HG03196 (cell line): ENCODE data around the gene SCAP.

Source experiments
- ATAC-seq: cut with Tn5 transposase; IDR thresholded peaks from one replicate; pipeline ENCODE4 v1.9.1; 2021; ENCODE audit not compliant: unreplicated experiment

The SCAP gene

DNA sequence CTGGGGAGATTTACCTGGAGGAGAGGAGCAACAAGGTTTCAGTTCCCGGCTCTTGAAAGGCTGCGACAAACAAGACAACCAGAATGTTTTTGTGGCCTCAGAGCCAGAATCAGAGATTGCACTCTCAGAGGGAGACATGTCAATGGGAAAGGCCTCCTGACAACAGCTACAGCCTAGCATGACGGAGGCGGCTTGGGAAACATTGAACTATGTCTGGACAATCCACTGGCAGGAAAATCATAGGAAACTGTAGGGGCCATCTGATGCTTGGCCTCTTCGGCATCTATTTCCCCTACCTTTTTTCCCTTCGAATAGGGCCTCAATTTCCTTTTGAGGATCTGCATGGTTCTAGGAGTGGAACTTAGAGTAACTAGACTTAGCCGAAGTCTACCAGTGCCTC is 108.1 kb downstream of the SCAP start:
- no peak for ATAC-seq

DNA sequence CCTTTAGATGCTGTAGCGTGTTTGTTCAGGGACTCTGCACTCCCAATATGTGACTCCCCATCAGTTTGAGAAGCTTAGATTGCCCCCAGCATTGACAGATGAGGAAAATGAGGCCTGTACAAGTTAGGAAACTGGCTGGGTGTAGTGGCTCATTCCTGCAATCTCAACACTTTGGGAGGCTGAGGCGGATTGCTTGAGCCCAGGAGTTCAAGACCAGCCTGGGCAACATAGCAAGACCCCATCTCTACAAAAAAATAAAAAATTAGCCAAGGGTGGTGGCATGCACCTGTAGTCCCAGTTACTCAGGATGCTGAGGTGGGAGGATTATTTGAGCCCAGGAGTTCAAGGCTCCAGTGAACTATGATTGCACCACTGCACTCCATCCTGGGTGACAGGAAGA is 108.9 kb downstream of the SCAP start:
- no peak for ATAC-seq

DNA sequence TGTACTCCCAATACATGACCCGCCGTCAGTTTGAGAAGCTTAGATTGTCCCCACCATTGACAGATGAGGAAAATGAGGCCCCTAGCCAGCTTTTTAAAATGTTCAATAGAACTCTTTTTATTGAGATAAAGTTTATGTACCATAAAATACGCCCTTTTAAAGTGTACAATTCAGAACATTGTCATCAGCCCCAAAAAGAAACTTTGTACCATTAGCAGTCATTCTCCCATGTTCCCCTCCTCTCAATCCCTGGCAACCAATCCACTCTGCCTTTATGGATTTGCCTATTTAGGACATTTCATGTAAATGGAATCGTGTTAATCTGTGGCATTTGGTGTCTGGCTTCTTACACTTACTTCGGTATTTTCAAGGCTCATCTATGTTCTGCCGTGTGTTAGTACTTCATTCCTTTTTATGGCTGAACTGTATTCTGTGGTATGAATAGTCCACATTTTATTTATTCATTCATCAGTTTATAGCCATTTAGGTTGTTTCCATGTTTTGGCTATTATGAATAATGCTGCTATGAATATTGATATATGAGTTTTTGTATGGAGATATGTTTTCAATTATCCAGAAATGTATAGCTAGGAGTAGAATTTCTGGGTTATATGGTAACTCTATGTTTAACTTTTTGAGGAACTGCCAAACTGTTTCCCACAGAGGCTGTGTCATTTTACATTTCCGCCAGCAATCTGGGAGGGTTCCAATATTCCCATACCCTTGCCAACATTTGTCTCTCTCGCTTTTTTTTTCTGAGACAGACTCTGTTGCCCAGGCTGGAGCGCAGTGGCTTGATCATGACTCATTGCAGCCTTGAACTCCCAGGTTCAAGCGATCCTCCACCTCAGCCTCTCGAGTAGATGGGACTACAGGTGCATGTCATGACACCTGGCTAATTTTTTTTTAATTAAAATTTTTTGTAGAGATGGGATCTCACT is 110.3 kb downstream of the SCAP start:
- ATAC-seq: no peak
